GM12878 (cell line): ENCODE data around the gene DMPK. TPM values are rescaled to one million over a fixed set of nuclear protein-coding genes. Genes with fewer than 3 reads are reported as not detected.

ENCODE experiments used
- ATAC-seq: fragments of 200-7000 bp; cut with Tn5 transposase; 3 replicates; pipeline ENCODE4 v1.9.1; 2020; ENCODE audit warnings: mild to moderate bottlenecking, moderate library complexity
- BruUV-seq: library from RNA; stranded (reverse); fragments of 400-500 nt; replicated peaks from 2 replicates; lab custom pipeline; 2021; lab: Mats Ljungman, UMichigan
- CTCF ChIA-PET: fragments of 300-600 bp; sonication (Branson Sonifier 250); formaldehyde crosslinking; extraction: SDS; loops from one replicate; lab custom pipeline; 2021; ENCODE audit warnings: inconsistent platforms; lab: Yijun Ruan, JAX
- POLR2A ChIA-PET: fragments of 350-600 bp; formaldehyde crosslinking; extraction: SDS; loops from one replicate; lab custom pipeline; 2021; ENCODE audit warnings: inconsistent platforms; lab: Charles Lee
- RAD21 ChIA-PET: fragments of 300-600 bp; sonication (Branson Sonifier 250); formaldehyde crosslinking; loops from one replicate; lab custom pipeline; 2023; ENCODE audit warnings: antibody characterized with exemption; ENCODE audit not compliant: unreplicated experiment; lab: Charles Lee
- SMC1A ChIA-PET: fragments of 300-600 bp; sonication (Branson Sonifier 250); formaldehyde crosslinking; loops from one replicate; lab custom pipeline; 2023; ENCODE audit not compliant: unreplicated experiment, uncharacterized antibody; lab: Charles Lee
- DNase-seq: peaks from one replicate; pipeline ENCODE4 v3.0.0-alpha.2; 2011; ENCODE audit warnings: low read depth, low spot score
- FAIRE-seq: peaks from 3 replicates; lab custom pipeline; 2011; peaks lifted over from hg19 to GRCh38; lab: Jason Lieb, UNC
- H2AFZ ChIP-seq: 2 replicates; pipeline ENCODE4 v1.6.0; 2011; ENCODE audit warnings: low read depth, low read length, control low read depth; ENCODE audit not compliant: control insufficient read depth
- H3K27ac ChIP-seq: 2 replicates; pipeline ENCODE4 v1.5.1; 2011; ENCODE audit warnings: control low read depth; ENCODE audit not compliant: control insufficient read depth, insufficient read depth
- H3K27me3 ChIP-seq, 2 experiments: replicated peaks in 1 of 2; 2 replicates each; pipeline versions ENCODE4 v1.6.0 to v1.6.1; 2011; ENCODE audit warnings: low read length in 1 of 2; ENCODE audit not compliant: control insufficient read depth in 2 of 2, insufficient read depth in 2 of 2
- H3K36me3 ChIP-seq, 2 experiments: 2 replicates each; pipeline ENCODE4 v1.5.1; 2011; ENCODE audit warnings: low read length in 1 of 2; ENCODE audit not compliant: control insufficient read depth in 2 of 2, insufficient read depth in 2 of 2
- H3K4me1 ChIP-seq: 2 replicates; pipeline ENCODE4 v1.6.1; 2011; ENCODE audit warnings: mild to moderate bottlenecking, low read length, moderate library complexity, mixed read lengths; ENCODE audit not compliant: control insufficient read depth, insufficient read depth
- H3K4me2 ChIP-seq: 2 replicates; pipeline ENCODE4 v1.6.0; 2011; ENCODE audit warnings: control low read depth; ENCODE audit not compliant: control insufficient read depth, insufficient read depth
- H3K4me3 ChIP-seq: fragments of 200-600 bp; sonication (generic); 2 replicates; pipeline ENCODE4 v1.5.1; 2016
- H3K79me2 ChIP-seq: 2 replicates; pipeline ENCODE4 v1.6.0; 2011; ENCODE audit warnings: low read length; ENCODE audit not compliant: control insufficient read depth, insufficient read depth
- H3K9ac ChIP-seq: 2 replicates; pipeline ENCODE4 v1.8.0; 2011; ENCODE audit warnings: low read length, control low read depth, mixed read lengths; ENCODE audit not compliant: control insufficient read depth, insufficient read depth
- H3K9me3 ChIP-seq: replicated peaks from 3 replicates; pipeline ENCODE4 v1.5.1; 2011; ENCODE audit warnings: mild to moderate bottlenecking, low read length; ENCODE audit not compliant: control insufficient read depth, insufficient read depth
- H4K20me1 ChIP-seq: 2 replicates; pipeline ENCODE4 v1.6.0; 2011; ENCODE audit not compliant: control insufficient read depth, insufficient read depth
- E2F4 ChIP-seq: IDR thresholded peaks from 2 replicates; pipeline ENCODE4 v1.6.1; 2012; ENCODE audit warnings: low read depth, low read length, improper control_type of control experiment
- EGR1 ChIP-seq, 2 experiments: IDR thresholded peaks; 1 replicate in 1 of 2; 2 replicates in 1 of 2; pipeline ENCODE4 v1.6.1; 2011 to 2012; ENCODE audit warnings: low read depth in 2 of 2, low read length in 2 of 2, borderline replicate concordance in 1 of 2, mild to moderate bottlenecking in 1 of 2, moderate library complexity in 1 of 2
- FOS ChIP-seq: IDR thresholded peaks from 3 replicates; pipeline ENCODE4 v1.6.1; 2011; ENCODE audit warnings: borderline replicate concordance; ENCODE audit not compliant: insufficient read length; ENCODE audit errors: extremely low read depth
- FOXM1 ChIP-seq: IDR thresholded peaks from 2 replicates; pipeline ENCODE4 v1.6.1; 2012; ENCODE audit warnings: low read depth, mild to moderate bottlenecking, inconsistent platforms, low read length, moderate library complexity
- GATAD2B ChIP-seq: fragments of 450-650 bp; conservative IDR thresholded peaks from 2 replicates; pipeline ENCODE4 v1.6.1; 2017; ENCODE audit warnings: low read depth, mild to moderate bottlenecking, moderate library complexity
- IRF4 ChIP-seq: IDR thresholded peaks from 2 replicates; pipeline ENCODE4 v1.6.1; 2011; ENCODE audit warnings: low read depth, low read length
- KDM1A ChIP-seq: fragments of 200-600 bp; sonication (generic); IDR thresholded peaks from 2 replicates; pipeline ENCODE4 v1.6.1; 2016; ENCODE audit warnings: borderline replicate concordance
- MYC ChIP-seq: IDR thresholded peaks from 2 replicates; pipeline ENCODE4 v1.6.1; 2011; ENCODE audit warnings: mild to moderate bottlenecking, low read length, moderate library complexity, inconsistent platforms; ENCODE audit not compliant: insufficient read depth, insufficient replicate concordance, insufficient read length, severe bottlenecking
- PRDM15 ChIP-seq: fragments of 450-650 bp; formaldehyde crosslinking; IDR thresholded peaks from 2 replicates; pipeline ENCODE4 v1.4.0; 2020; ENCODE audit warnings: mild to moderate bottlenecking, moderate library complexity
- RB1 ChIP-seq: fragments of 450-650 bp; formaldehyde crosslinking; IDR thresholded peaks from 2 replicates; pipeline ENCODE4 v1.6.1; 2017; ENCODE audit warnings: mild to moderate bottlenecking, borderline replicate concordance
- RCOR1 ChIP-seq: conservative IDR thresholded peaks from 2 replicates; pipeline ENCODE4 v1.6.1; 2012; ENCODE audit warnings: low read depth, low read length, improper control_type of control experiment
- SMAD1 ChIP-seq: fragments of 450-650 bp; IDR thresholded peaks from 2 replicates; pipeline ENCODE4 v1.6.1; 2018; ENCODE audit warnings: mild to moderate bottlenecking, low read depth; ENCODE audit not compliant: partially characterized antibody
- SREBF1 ChIP-seq: IDR thresholded peaks from 2 replicates; pipeline ENCODE4 v1.6.1; 2012; ENCODE audit warnings: mild to moderate bottlenecking, low read length
- TCF7 ChIP-seq: IDR thresholded peaks from 2 replicates; pipeline ENCODE4 v1.6.1; 2014; ENCODE audit warnings: antibody characterized with exemption, borderline replicate concordance
- ZNF274 ChIP-seq: IDR thresholded peaks from one replicate; pipeline ENCODE4 v1.8.0; 2011; ENCODE audit not compliant: insufficient read length, insufficient read depth
- WGBS: methylation state at CpG from one replicate; pipeline ENCODE4 v1.1.6; 2016; ENCODE audit warnings: low lambda C conversion rate; ENCODE audit not compliant: insufficient replicate concordance, insufficient coverage; ENCODE audit errors: missing lambda C conversion rate; 5-methylcytosine and 5-hydroxymethylcytosine counted together
- in situ Hi-C: fragments of 300-500 bp; cut with MboI; formaldehyde crosslinking; loops from 9 replicates; pipeline ENCODE4 v1.14.3; 2018; ENCODE audit warnings: mixed read lengths
- intact Hi-C: fragments of 100-400 bp; cut with micrococcal nuclease; formaldehyde crosslinking; loops from one replicate; pipeline ENCODE4 v1.14.2; 2022; ENCODE audit not compliant: unreplicated experiment
- polyA plus RNA-seq, 11 experiments: library from polyadenylated mRNA; depleted of rRNA in 4 of 11; unstranded in 6 of 11; stranded (reverse) in 5 of 11; fragments of >200 nt; fragmentation: Nextera tagmentation in 4 of 11; fragmentation: Illumina TruSeq in 1 of 11; extraction: Ambion mirVana in 4 of 11; extraction: Trizol in 1 of 11; gene quantifications; 1 replicate in 1 of 11; 2 replicates in 10 of 11; pipeline versions ENCODE4 v1.2.1 to v1.2.3, GENCODE V29; 2011 to 2016; ENCODE audit warnings: inconsistent platforms in 2 of 11, missing spikeins in 2 of 11, low read depth in 1 of 11
- total RNA-seq, 4 experiments: library from RNA; depleted of rRNA in 3 of 4; stranded (reverse); fragments of >200 nt in 3 of 4; fragmentation: Illumina TruSeq in 1 of 4; extraction: Trizol in 1 of 4; gene quantifications; 2 replicates each; pipeline versions ENCODE4 v1.2.1 to v1.2.3, GENCODE V29; 2013 to 2021
- TF ChIP-seq, protein P1 (sequence below): fragments of 450-650 bp; IDR thresholded peaks from 2 replicates; pipeline ENCODE4 v1.6.1; 2017; ENCODE audit warnings: antibody characterized with exemption, mild to moderate bottlenecking, moderate library complexity

The DMPK gene
- total and polyA plus RNA-seq, 10 of the 15 experiments (the other 5 are each of a cell fraction or from before 2014, with no cell fraction given), result 0.60 to 33.6 (median 5.2) TPM

GRCh38 chr19:45784096-45784495 is 1.8 kb upstream of the DMPK start:
- ATAC-seq (no peak), DNase-seq (no peak), FAIRE-seq (no peak)
- H3K4me3 ChIP-seq, result no peak overlapping the region
- H4K20me1 ChIP-seq, result no peaks in the 10 kb centered on the region
- peaks cover 2 to 7% of the 10 kb centered on the region in 2 experiments; a peak in 3 of 4 replicates for H3K36me3 ChIP-seq
- H2AFZ ChIP-seq, result no peak overlapping the region
- no peak overlapping the region for H3K4me2 ChIP-seq
- H3K27me3 ChIP-seq, result no peaks in the 10 kb centered on the region
- ChIA-PET RAD21 (no interaction called here), CTCF (no interaction called here), SMC1A (no interaction called here), POLR2A (interaction anchor here (0.5 kb wide), 1 partner anchor 33 kb away, joined by 4 read pairs; no protein-coding TSS in a partner anchor)
- H3K27ac ChIP-seq, result no peak overlapping the region
- no peak overlapping the region for H3K9ac ChIP-seq
- intact Hi-C loops, result no loop called here
- no TSS peak for BruUV-seq
- peaks cover 6% of the 10 kb centered on the region for H3K4me1 ChIP-seq
- in situ Hi-C loops, result no loop called here
- 85% methylated on average over 4 of the region's 4 CpGs for WGBS
- no peaks in the 10 kb centered on the region for H3K9me3 ChIP-seq
- no peak for TF ChIP-seq E2F4
- TF ChIP-seq FOXM1, result no peak
- no peak for TF ChIP-seq TCF7
- TF ChIP-seq, protein P1, sequence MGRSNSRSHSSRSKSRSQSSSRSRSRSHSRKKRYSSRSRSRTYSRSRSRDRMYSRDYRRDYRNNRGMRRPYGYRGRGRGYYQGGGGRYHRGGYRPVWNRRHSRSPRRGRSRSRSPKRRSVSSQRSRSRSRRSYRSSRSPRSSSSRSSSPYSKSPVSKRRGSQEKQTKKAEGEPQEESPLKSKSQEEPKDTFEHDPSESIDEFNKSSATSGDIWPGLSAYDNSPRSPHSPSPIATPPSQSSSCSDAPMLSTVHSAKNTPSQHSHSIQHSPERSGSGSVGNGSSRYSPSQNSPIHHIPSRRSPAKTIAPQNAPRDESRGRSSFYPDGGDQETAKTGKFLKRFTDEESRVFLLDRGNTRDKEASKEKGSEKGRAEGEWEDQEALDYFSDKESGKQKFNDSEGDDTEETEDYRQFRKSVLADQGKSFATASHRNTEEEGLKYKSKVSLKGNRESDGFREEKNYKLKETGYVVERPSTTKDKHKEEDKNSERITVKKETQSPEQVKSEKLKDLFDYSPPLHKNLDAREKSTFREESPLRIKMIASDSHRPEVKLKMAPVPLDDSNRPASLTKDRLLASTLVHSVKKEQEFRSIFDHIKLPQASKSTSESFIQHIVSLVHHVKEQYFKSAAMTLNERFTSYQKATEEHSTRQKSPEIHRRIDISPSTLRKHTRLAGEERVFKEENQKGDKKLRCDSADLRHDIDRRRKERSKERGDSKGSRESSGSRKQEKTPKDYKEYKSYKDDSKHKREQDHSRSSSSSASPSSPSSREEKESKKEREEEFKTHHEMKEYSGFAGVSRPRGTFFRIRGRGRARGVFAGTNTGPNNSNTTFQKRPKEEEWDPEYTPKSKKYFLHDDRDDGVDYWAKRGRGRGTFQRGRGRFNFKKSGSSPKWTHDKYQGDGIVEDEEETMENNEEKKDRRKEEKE, result no peak
- no peak for TF ChIP-seq ZNF274
- TF ChIP-seq GATAD2B, result no peak
- no peak for TF ChIP-seq MYC
- no peak for TF ChIP-seq KDM1A
- no peak for TF ChIP-seq RB1
- no peak for TF ChIP-seq IRF4
- TF ChIP-seq SREBF1, result no peak
- TF ChIP-seq FOS, result no peak
- TF ChIP-seq PRDM15 (CRISPR knock-in tag), result no peak
- no peak for TF ChIP-seq SMAD1
- TF ChIP-seq RCOR1, result no peak
- no peak for TF ChIP-seq EGR1 (IDR thresholded peaks at IDR 0.05; ENCODE audit: borderline replicate concordance in 1 of 2, low read depth in 2 of 2, low read length in 2 of 2)
- TF ChIP-seq, all 136 proteins: peak for 0
- no peaks in the 10 kb centered on the region for H3K79me2 ChIP-seq
